Caco-2 (cell line): ENCODE results near the gene KRTAP20-2. TPM values are rescaled to one million over a fixed set of nuclear protein-coding genes. Genes with fewer than 3 reads are reported as not detected.

Source experiments
- Bru-seq: library from RNA; stranded (reverse); fragments of 400-500 nt; gene quantifications from one replicate; lab custom pipeline; 2021; lab: Mats Ljungman, UMichigan
- BruChase-seq, 2 experiments: library from RNA; stranded (reverse); fragments of 400-500 nt; gene quantifications; one replicate each; lab custom pipeline; 2021; lab: Mats Ljungman, UMichigan
- BruUV-seq: library from RNA; stranded (reverse); fragments of 400-500 nt; replicated peaks from 2 replicates; lab custom pipeline; 2021; lab: Mats Ljungman, UMichigan
- CTCF ChIA-PET: fragments of 300-600 bp; sonication (Branson Sonifier 250); formaldehyde crosslinking; loops from one replicate; lab custom pipeline; 2022; ENCODE audit warnings: antibody characterized with exemption; lab: Charles Lee
- POLR2A ChIA-PET: fragments of 300-600 bp; sonication (Branson Sonifier 250); formaldehyde crosslinking; loops from one replicate; lab custom pipeline; 2022; ENCODE audit warnings: antibody characterized with exemption; lab: Charles Lee
- DNase-seq, 2 experiments: peaks; one replicate each; pipeline versions ENCODE4 v3.0.0 to v3.0.0-alpha.2; 2020 to 2022
- H3K27me3 ChIP-seq: replicated peaks from 2 replicates; pipeline ENCODE4 v1.6.0; 2011; ENCODE audit warnings: low read length; ENCODE audit not compliant: control insufficient read depth, insufficient read depth
- H3K36me3 ChIP-seq: 2 replicates; pipeline ENCODE4 v1.5.1; 2011; ENCODE audit warnings: low read length; ENCODE audit not compliant: control insufficient read depth, insufficient read depth
- H3K4me1 ChIP-seq: fragments of 250-450 bp; sonication (Bioruptor Pico); 2 replicates; pipeline ENCODE4 v1.5.1; 2020; ENCODE audit warnings: mild to moderate bottlenecking
- H3K4me3 ChIP-seq: 2 replicates; pipeline ENCODE4 v1.5.1; 2011; ENCODE audit warnings: low read depth, mild to moderate bottlenecking, control low read depth, low read length
- H3K9me3 ChIP-seq: fragments of 250-450 bp; sonication (Bioruptor Pico); 2 replicates; pipeline ENCODE4 v1.5.1; 2020; ENCODE audit warnings: mild to moderate bottlenecking, moderate library complexity
- H3K27ac Mint-ChIP-seq: one replicate; pipeline ENCODE4 v1.8.0; 2022; ENCODE audit warnings: mixed read lengths; ENCODE audit not compliant: unreplicated experiment
- H3K27me3 Mint-ChIP-seq: one replicate; pipeline ENCODE4 v1.8.0; 2022; ENCODE audit warnings: mixed read lengths; ENCODE audit not compliant: insufficient read depth, unreplicated experiment
- H3K36me3 Mint-ChIP-seq: one replicate; pipeline ENCODE4 v1.8.0; 2022; ENCODE audit warnings: mild to moderate bottlenecking, mixed read lengths; ENCODE audit not compliant: insufficient read depth, unreplicated experiment
- H3K4me1 Mint-ChIP-seq: one replicate; pipeline ENCODE4 v1.8.0; 2022; ENCODE audit warnings: low read depth, mixed read lengths; ENCODE audit not compliant: unreplicated experiment
- H3K4me3 Mint-ChIP-seq: one replicate; pipeline ENCODE4 v1.8.0; 2022; ENCODE audit warnings: mild to moderate bottlenecking, moderate library complexity, mixed read lengths; ENCODE audit not compliant: unreplicated experiment
- H3K9me3 Mint-ChIP-seq: one replicate; pipeline ENCODE4 v1.8.0; 2022; ENCODE audit warnings: mixed read lengths; ENCODE audit not compliant: unreplicated experiment
- CTCF ChIP-seq, 2 experiments: fragments of 200-600 bp in 1 of 2; IDR thresholded peaks; 1 replicate in 1 of 2; 2 replicates in 1 of 2; pipeline versions ENCODE4 v1.5.1 to v1.8.0; 2011 to 2022; ENCODE audit warnings: antibody characterized with exemption in 1 of 2, control low read depth in 1 of 2, inconsistent platforms in 1 of 2, low read depth in 1 of 2, low read length in 1 of 2, mild to moderate bottlenecking in 1 of 2, moderate library complexity in 1 of 2; ENCODE audit not compliant: insufficient read depth in 1 of 2, severe bottlenecking in 1 of 2, unreplicated experiment in 1 of 2
- intact Hi-C: fragments of 100-400 bp; cut with micrococcal nuclease; formaldehyde crosslinking; loops from one replicate; pipeline ENCODE4 v1.10.0; 2022; ENCODE audit not compliant: unreplicated experiment
- long read RNA-seq: library from polyadenylated mRNA; stranded (forward); transcript quantifications from one replicate; pipeline ENCODE4 v2.0.0, GENCODE V29; 2022
- total RNA-seq: library from RNA; stranded (reverse); gene quantifications from 2 replicates; pipeline ENCODE4 v1.2.3, GENCODE V29; 2022

The KRTAP20-2 gene
- total RNA-seq = not detected in 2 replicates
- not detected for Bru-seq, nascent RNA
- BruChase-seq, experiment 1, labeled RNA remaining after a 2-hour chase = not detected
- BruChase-seq, experiment 2, labeled RNA remaining after a 6-hour chase = not detected
- long read RNA-seq = 0 reads

DNA sequence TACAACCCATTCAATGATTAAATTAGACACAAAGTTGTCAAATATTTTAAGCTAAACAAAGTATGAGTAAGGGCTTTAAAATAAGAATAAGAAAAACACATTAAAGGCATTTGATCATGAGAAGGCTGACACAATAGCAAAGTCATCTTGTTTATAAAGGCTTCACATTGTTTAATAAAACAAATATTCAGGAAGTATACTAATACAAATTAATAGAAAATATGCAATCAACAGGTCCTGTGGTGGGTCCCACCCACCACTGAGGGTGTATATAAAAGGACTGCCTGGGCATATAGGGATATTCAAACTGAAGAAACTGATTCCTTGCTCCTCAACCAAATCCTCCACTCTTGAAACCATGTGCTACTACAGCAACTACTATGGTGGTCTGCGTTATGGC, at the start of gene KRTAP20-2:
Gene KRTAP20-2, plus strand, starts transcription at position 301 of the 400 bp plus-strand sequence. Its CDS starts 58 bp downstream, at position 359.
- no peaks in the 10 kb centered on the region for H3K9me3 ChIP-seq
- no peak for DNase-seq
- H3K9me3 Mint-ChIP-seq = no peaks in the 10 kb centered on the region
- no peaks in the 10 kb centered on the region for H3K4me1 ChIP-seq
- no peak for TF ChIP-seq CTCF (IDR thresholded peaks at IDR 0.05; ENCODE audit: insufficient read depth in 1 of 2, low read depth in 1 of 2, low read length in 1 of 2, severe bottlenecking in 1 of 2, unreplicated experiment in 1 of 2)
- H3K27me3 Mint-ChIP-seq = peaks cover 3% of the 10 kb centered on the region
- no peak within 1 kb of the TSS for H3K27ac Mint-ChIP-seq
- no peak within 1 kb of the TSS for H3K4me3 Mint-ChIP-seq
- no peaks in the 10 kb centered on the region for H3K4me1 Mint-ChIP-seq
- BruUV-seq = no TSS peak
- H3K36me3 ChIP-seq = no peaks in the 10 kb centered on the region
- ChIA-PET CTCF (no interaction called here), POLR2A (no interaction called here)
- intact Hi-C loops = no loop called here
- no peaks in the 10 kb centered on the region for H3K36me3 Mint-ChIP-seq
- H3K4me3 ChIP-seq = no peak within 1 kb of the TSS
- H3K27me3 ChIP-seq = no peaks in the 10 kb centered on the region

GRCh38 chr21:30590297-30590696, 44.7 kb upstream of the KRTAP20-2 start, which contains the start of gene KRTAP22-2:
Gene KRTAP22-2, minus strand, starts transcription at chr21:30590397.
- no peaks in the 10 kb centered on the region for H3K9me3 Mint-ChIP-seq
- ChIA-PET CTCF (no interaction called here), POLR2A (no interaction called here)
- Histone ChIP-seq H3K4me3 (no peak within 1 kb of the TSS), H3K9me3 (no peaks in the 10 kb centered on the region), H3K27me3 (no peaks in the 10 kb centered on the region), H3K4me1 (no peaks in the 10 kb centered on the region), H3K36me3 (no peaks in the 10 kb centered on the region)
- H3K27ac Mint-ChIP-seq = no peak within 1 kb of the TSS
- no peak for DNase-seq
- H3K4me1 Mint-ChIP-seq = no peaks in the 10 kb centered on the region
- no TSS peak for BruUV-seq
- no peaks in the 10 kb centered on the region for H3K36me3 Mint-ChIP-seq
- no peak for TF ChIP-seq CTCF (IDR thresholded peaks at IDR 0.05; ENCODE audit: insufficient read depth in 1 of 2, low read depth in 1 of 2, low read length in 1 of 2, severe bottlenecking in 1 of 2, unreplicated experiment in 1 of 2)
- H3K27me3 Mint-ChIP-seq = peaks cover 4% of the 10 kb centered on the region
- intact Hi-C loops = no loop called here
- H3K4me3 Mint-ChIP-seq = no peak within 1 kb of the TSS

DNA sequence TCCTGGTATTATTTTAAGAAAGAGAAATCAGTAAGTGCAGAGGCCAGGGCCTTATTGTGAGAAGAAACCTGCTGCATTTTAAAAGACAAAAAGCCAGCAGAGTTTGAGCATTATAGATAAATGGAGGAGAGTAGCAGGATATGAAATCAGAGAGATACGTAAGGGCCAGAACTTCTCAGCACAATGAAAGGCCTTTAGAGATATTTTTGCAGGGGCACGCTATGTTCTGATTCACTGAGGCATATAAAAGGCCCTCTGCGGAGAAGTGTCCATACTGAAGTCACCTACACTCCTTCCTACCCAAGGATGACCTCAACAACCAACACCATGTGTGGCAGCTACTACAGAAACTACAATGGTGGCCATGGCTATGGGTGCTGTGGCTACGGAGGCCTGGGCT, 42.9 kb upstream of the KRTAP20-2 start, which contains the start of gene KRTAP6-3:
Gene KRTAP6-3, plus strand, starts transcription at position 301 of the 400 bp plus-strand sequence. Its CDS starts 6 bp downstream, at position 307.
- TF ChIP-seq CTCF (IDR thresholded peaks at IDR 0.05; ENCODE audit: insufficient read depth in 1 of 2, low read depth in 1 of 2, low read length in 1 of 2, severe bottlenecking in 1 of 2, unreplicated experiment in 1 of 2) = no peak
- Mint-ChIP-seq H3K27me3 (peaks cover 4% of the 10 kb centered on the region), H3K9me3 (no peaks in the 10 kb centered on the region), H3K4me1 (no peaks in the 10 kb centered on the region), H3K36me3 (no peaks in the 10 kb centered on the region), H3K27ac (no peak within 1 kb of the TSS), H3K4me3 (no peak within 1 kb of the TSS)
- Histone ChIP-seq H3K4me1 (no peaks in the 10 kb centered on the region), H3K9me3 (no peaks in the 10 kb centered on the region), H3K36me3 (no peaks in the 10 kb centered on the region), H3K27me3 (no peaks in the 10 kb centered on the region), H3K4me3 (no peak within 1 kb of the TSS)
- no TSS peak for BruUV-seq
- POLR2A ChIA-PET = no interaction called here
- intact Hi-C loops = no loop called here
- DNase-seq = no peak
- CTCF ChIA-PET = no interaction called here
